Astrocyte (in vitro differentiated cells and primary cell): ENCODE measurements around the gene ARMC9. TPM values are rescaled to one million over a fixed set of nuclear protein-coding genes. Genes with fewer than 3 reads are reported as not detected.

Experiments used
- DNase-seq: peaks from one replicate; pipeline ENCODE4 v3.0.0-alpha.2; 2010; ENCODE audit warnings: low read depth
- FAIRE-seq: peaks from 2 replicates; lab custom pipeline; 2011; peaks lifted over from hg19 to GRCh38; lab: Jason Lieb, UNC
- H2AFZ ChIP-seq: 2 replicates; pipeline ENCODE4 v1.6.0; 2012; ENCODE audit warnings: low read depth, low read length, inconsistent platforms
- H3K27ac ChIP-seq: 2 replicates; pipeline ENCODE4 v1.5.1; 2011; ENCODE audit warnings: low read depth, low read length, inconsistent platforms
- H3K27me3 ChIP-seq: 2 replicates; pipeline ENCODE4 v1.6.0; 2011; ENCODE audit warnings: low read length, inconsistent platforms; ENCODE audit not compliant: insufficient read depth
- H3K36me3 ChIP-seq: 2 replicates; pipeline ENCODE4 v1.5.1; 2011; ENCODE audit warnings: low read length, inconsistent platforms; ENCODE audit not compliant: insufficient read depth
- H3K4me1 ChIP-seq: 2 replicates; pipeline ENCODE4 v1.5.1; 2011; ENCODE audit warnings: low read length, inconsistent platforms; ENCODE audit not compliant: insufficient read depth
- H3K4me2 ChIP-seq: 2 replicates; pipeline ENCODE4 v1.6.0; 2012; ENCODE audit warnings: low read length, inconsistent platforms
- H3K4me3 ChIP-seq: 2 replicates; pipeline ENCODE4 v1.5.1; 2011; ENCODE audit warnings: low read depth, mild to moderate bottlenecking, low read length, inconsistent platforms; ENCODE audit not compliant: insufficient read depth
- H3K79me2 ChIP-seq: 2 replicates; pipeline ENCODE4 v1.6.0; 2012; ENCODE audit warnings: mild to moderate bottlenecking, low read length, inconsistent platforms; ENCODE audit not compliant: insufficient read depth
- H3K9ac ChIP-seq: 2 replicates; pipeline ENCODE4 v1.6.0; 2012; ENCODE audit warnings: mild to moderate bottlenecking, low read length, inconsistent platforms
- H3K9me3 ChIP-seq: 2 replicates; pipeline ENCODE4 v1.5.1; 2012; ENCODE audit warnings: low read depth, mild to moderate bottlenecking, low read length, inconsistent platforms; ENCODE audit not compliant: insufficient read depth
- H4K20me1 ChIP-seq: 2 replicates; pipeline ENCODE4 v1.6.0; 2012; ENCODE audit warnings: low read length, inconsistent platforms; ENCODE audit not compliant: insufficient read depth
- H3K27ac Mint-ChIP-seq: one replicate; pipeline ENCODE4 v1.8.0; 2021; ENCODE audit warnings: mild to moderate bottlenecking, mixed read lengths; ENCODE audit not compliant: unreplicated experiment
- H3K27me3 Mint-ChIP-seq: one replicate; pipeline ENCODE4 v1.8.0; 2021; ENCODE audit warnings: low read depth, mixed read lengths; ENCODE audit not compliant: unreplicated experiment
- H3K36me3 Mint-ChIP-seq: one replicate; pipeline ENCODE4 v1.8.0; 2021; ENCODE audit warnings: low read depth, mixed read lengths; ENCODE audit not compliant: unreplicated experiment
- H3K4me1 Mint-ChIP-seq: one replicate; pipeline ENCODE4 v1.8.0; 2021; ENCODE audit warnings: low read depth, mixed read lengths; ENCODE audit not compliant: unreplicated experiment
- H3K4me3 Mint-ChIP-seq: one replicate; pipeline ENCODE4 v1.8.0; 2021; ENCODE audit warnings: mild to moderate bottlenecking, moderate library complexity, mixed read lengths; ENCODE audit not compliant: unreplicated experiment
- H3K9me3 Mint-ChIP-seq: one replicate; pipeline ENCODE4 v1.8.0; 2021; ENCODE audit warnings: mild to moderate bottlenecking, mixed read lengths; ENCODE audit not compliant: unreplicated experiment
- EZH2 ChIP-seq: IDR thresholded peaks from 2 replicates; pipeline ENCODE4 v1.6.1; 2012; ENCODE audit warnings: mild to moderate bottlenecking, low read length, inconsistent platforms; ENCODE audit not compliant: insufficient read depth
- total RNA-seq: library from RNA; stranded (reverse); gene quantifications from 2 replicates; pipeline ENCODE4 v1.2.1, GENCODE V29; 2021
- TF ChIP-seq, protein P1 (sequence below): IDR thresholded peaks from 2 replicates; pipeline ENCODE4 v1.5.1; 2011; ENCODE audit warnings: low read depth, mild to moderate bottlenecking, inconsistent platforms, low read length, moderate library complexity; ENCODE audit not compliant: insufficient read depth

Gene ARMC9
- total RNA-seq, 1 donor from 2014 or later = 52.4 TPM

DNA sequence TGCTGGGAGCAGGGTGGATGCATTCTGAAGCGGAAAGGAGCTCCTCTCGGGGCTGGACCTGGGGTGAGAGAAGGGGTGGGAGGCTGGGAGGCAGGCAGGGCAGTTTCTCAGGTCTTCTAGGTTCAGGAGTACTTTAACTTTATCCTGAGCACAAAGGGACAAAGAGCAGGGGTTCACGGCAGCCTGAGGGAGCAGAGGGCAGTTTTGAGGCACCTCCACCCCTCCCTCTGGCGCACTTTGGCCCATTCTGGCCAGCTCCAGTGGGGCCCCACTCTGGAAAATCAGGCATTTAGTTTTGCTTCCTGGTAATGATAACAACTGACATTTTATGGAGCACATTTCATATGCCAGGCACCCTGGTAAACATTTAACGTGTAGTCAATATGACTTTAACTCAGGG, 211.3 kb downstream of the ARMC9 start:
- Histone ChIP-seq H3K36me3 (no peaks in the 10 kb centered on the region), H4K20me1 (no peaks in the 10 kb centered on the region), H3K27ac (no peak overlapping the region), H2AFZ (no peak overlapping the region), H3K4me2 (no peak overlapping the region), H3K79me2 (no peaks in the 10 kb centered on the region), H3K4me1 (peaks cover 17% of the 10 kb centered on the region), H3K9ac (no peak overlapping the region), H3K4me3 (no peak overlapping the region), H3K27me3 (no peaks in the 10 kb centered on the region), H3K9me3 (no peaks in the 10 kb centered on the region)
- Mint-ChIP-seq H3K4me1 (peaks cover 22% of the 10 kb centered on the region), H3K4me3 (no peak overlapping the region), H3K27me3 (peaks cover 6% of the 10 kb centered on the region), H3K9me3 (peaks cover 5% of the 10 kb centered on the region), H3K36me3 (no peaks in the 10 kb centered on the region), H3K27ac (peak overlapping the region; percentile 18)
- TF ChIP-seq, protein P1, sequence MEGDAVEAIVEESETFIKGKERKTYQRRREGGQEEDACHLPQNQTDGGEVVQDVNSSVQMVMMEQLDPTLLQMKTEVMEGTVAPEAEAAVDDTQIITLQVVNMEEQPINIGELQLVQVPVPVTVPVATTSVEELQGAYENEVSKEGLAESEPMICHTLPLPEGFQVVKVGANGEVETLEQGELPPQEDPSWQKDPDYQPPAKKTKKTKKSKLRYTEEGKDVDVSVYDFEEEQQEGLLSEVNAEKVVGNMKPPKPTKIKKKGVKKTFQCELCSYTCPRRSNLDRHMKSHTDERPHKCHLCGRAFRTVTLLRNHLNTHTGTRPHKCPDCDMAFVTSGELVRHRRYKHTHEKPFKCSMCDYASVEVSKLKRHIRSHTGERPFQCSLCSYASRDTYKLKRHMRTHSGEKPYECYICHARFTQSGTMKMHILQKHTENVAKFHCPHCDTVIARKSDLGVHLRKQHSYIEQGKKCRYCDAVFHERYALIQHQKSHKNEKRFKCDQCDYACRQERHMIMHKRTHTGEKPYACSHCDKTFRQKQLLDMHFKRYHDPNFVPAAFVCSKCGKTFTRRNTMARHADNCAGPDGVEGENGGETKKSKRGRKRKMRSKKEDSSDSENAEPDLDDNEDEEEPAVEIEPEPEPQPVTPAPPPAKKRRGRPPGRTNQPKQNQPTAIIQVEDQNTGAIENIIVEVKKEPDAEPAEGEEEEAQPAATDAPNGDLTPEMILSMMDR = no peak
- TF ChIP-seq EZH2 = no peak
- DNase-seq (no peak), FAIRE-seq (no peak)

DNA sequence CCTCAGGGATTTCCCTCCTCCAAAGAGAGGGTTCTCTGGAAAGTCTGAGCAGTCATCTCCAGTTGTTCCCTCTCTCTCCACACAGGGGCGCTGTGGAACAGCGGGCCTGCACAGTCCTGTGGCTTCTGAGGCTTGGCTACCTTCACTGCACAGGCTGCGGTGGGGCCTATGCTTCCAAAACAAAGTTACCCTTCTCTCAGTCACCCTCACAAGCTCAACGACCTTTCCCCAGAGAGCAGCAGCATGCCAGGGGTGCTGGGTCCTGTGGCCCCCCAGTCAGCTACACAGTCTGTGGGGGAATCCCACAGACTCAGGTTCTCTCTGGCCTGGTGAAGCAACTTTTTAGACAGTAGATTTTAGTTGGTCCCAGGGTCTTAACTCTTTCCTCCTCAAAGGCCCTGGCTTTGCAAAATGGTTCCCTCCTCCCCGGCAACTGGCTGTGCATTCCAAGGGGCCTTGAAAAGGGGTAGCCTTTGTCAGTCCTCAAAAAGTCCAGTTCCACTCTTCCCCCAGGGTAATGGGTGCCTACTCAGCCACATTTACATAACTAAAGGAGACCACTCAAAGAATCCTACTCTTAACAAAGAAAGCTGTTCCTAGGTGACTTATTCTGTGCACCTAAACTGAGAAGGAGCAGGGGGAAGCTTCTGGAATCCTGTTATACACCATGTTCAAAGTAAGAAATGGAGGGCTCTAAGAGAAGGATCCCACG, 212.0 kb downstream of the ARMC9 start:
- H3K79me2 ChIP-seq = no peaks in the 10 kb centered on the region
- no peak overlapping the region for H3K4me3 ChIP-seq
- peaks cover 22% of the 10 kb centered on the region for H3K4me1 Mint-ChIP-seq
- no peak overlapping the region for H3K27ac ChIP-seq
- H3K9me3 Mint-ChIP-seq = peaks cover 5% of the 10 kb centered on the region
- H3K4me3 Mint-ChIP-seq = no peak overlapping the region
- H2AFZ ChIP-seq = no peak overlapping the region
- peaks cover 17% of the 10 kb centered on the region for H3K4me1 ChIP-seq
- DNase-seq (no peak), FAIRE-seq (no peak)
- no peaks in the 10 kb centered on the region for H4K20me1 ChIP-seq
- no peak for TF ChIP-seq EZH2
- TF ChIP-seq, protein P1 = peak; percentile 39
- H3K36me3 Mint-ChIP-seq = no peaks in the 10 kb centered on the region
- no peaks in the 10 kb centered on the region for H3K36me3 ChIP-seq
- peaks cover 6% of the 10 kb centered on the region for H3K27me3 Mint-ChIP-seq
- no peak overlapping the region for H3K27ac Mint-ChIP-seq
- no peaks in the 10 kb centered on the region for H3K27me3 ChIP-seq
- H3K9me3 ChIP-seq = no peaks in the 10 kb centered on the region
- no peak overlapping the region for H3K9ac ChIP-seq
- no peak overlapping the region for H3K4me2 ChIP-seq

DNA sequence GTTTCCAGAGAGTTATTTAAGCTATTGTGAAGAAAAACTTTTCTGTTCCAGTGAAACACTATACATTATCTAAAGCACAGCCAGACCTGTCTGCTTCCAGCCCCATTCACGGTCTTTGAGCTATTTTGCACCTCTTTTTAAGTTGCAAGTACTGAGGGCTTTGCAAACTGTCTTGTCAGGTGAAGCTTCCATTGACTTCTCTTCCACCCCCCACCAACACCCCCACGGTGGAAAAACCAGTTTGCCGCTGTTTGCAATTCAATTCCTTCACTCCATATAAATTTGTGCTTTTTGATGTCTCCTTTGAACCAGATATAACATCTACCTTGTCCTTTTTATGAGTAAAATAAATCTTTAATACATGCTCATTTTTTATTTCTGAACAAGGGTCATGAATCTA, 212.8 kb downstream of the ARMC9 start:
- FAIRE-seq = no peak
- Histone ChIP-seq H3K4me3 (no peak overlapping the region), H3K9ac (peak overlapping the region; percentile 84)

More for the DNA sequence above, 212.8 kb downstream of the ARMC9 start:
- no peaks in the 10 kb centered on the region for H3K79me2 ChIP-seq
- Mint-ChIP-seq H3K36me3 (no peaks in the 10 kb centered on the region), H3K9me3 (peaks cover 5% of the 10 kb centered on the region), H3K27me3 (peaks cover 6% of the 10 kb centered on the region), H3K27ac (no peak overlapping the region), H3K4me1 (peaks cover 19% of the 10 kb centered on the region), H3K4me3 (peak overlapping the region; percentile 81)
- H4K20me1 ChIP-seq = no peaks in the 10 kb centered on the region
- H3K4me1 ChIP-seq = peaks cover 13% of the 10 kb centered on the region
- TF ChIP-seq, protein P1 = no peak
- TF ChIP-seq EZH2 = no peak
- H3K4me2 ChIP-seq = peak overlapping the region; percentile 90
- no peak for DNase-seq
- H3K27me3 ChIP-seq = no peaks in the 10 kb centered on the region
- no peaks in the 10 kb centered on the region for H3K36me3 ChIP-seq
- H2AFZ ChIP-seq = no peak overlapping the region
- H3K27ac ChIP-seq = no peak overlapping the region
- no peaks in the 10 kb centered on the region for H3K9me3 ChIP-seq
